Measurements from ENCODE around the gene RASEF.

RASEF gene

DNA sequence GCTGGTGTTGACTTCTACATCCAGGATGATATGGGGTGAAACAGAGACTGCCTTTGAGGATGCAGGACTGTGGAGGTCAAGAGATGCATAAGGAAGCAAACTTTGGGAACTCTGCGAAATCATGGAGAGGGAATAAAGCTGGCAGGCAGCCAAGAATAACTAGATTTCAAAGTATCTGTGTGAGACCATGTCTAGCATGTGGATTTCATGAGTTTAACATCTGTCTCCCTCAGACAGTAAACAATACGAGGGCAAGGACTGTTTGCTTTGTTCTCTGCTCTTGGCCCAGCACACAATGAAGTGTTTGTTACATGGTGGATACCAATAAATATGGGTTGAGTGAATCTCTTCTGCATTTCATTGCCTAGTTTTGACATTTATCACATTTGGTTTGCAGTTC lies 71.3 kb downstream of the RASEF start:
- no peak overlapping the region for H3K27ac Mint-ChIP-seq
- H3K4me3 Mint-ChIP-seq = no peak overlapping the region
- H3K27me3 Mint-ChIP-seq = peaks cover 4% of the 10 kb centered on the region
- no peak for DNase-seq
- no peaks in the 10 kb centered on the region for H3K36me3 Mint-ChIP-seq
- H3K9me3 Mint-ChIP-seq = no peaks in the 10 kb centered on the region
- H3K4me1 Mint-ChIP-seq = peaks cover 14% of the 10 kb centered on the region
- CTCF ChIA-PET = no interaction called here

DNA sequence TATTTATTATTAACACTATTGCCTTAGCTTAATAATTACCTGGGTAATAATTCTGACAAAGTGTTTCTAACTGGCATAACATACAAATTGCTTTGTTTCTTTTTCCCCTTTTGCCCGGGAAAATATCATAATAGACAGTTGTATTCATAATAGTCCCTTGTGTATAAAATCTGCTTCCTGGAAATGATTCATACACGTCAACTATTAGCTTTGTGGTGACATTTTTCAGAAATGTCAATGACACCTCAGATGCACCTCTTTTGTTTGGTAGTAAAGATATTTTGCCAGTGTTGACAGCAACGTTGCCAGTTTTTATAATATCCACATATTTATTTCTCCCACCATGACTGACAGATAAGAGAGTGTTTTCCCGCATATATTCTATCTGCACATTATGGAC lies 73.0 kb downstream of the RASEF start:
- CTCF ChIA-PET = no interaction called here
- Mint-ChIP-seq H3K27me3 (peaks cover 4% of the 10 kb centered on the region), H3K9me3 (no peaks in the 10 kb centered on the region), H3K4me1 (peaks cover 14% of the 10 kb centered on the region), H3K27ac (no peak overlapping the region), H3K36me3 (no peaks in the 10 kb centered on the region), H3K4me3 (no peak overlapping the region)
- DNase-seq = no peak

DNA sequence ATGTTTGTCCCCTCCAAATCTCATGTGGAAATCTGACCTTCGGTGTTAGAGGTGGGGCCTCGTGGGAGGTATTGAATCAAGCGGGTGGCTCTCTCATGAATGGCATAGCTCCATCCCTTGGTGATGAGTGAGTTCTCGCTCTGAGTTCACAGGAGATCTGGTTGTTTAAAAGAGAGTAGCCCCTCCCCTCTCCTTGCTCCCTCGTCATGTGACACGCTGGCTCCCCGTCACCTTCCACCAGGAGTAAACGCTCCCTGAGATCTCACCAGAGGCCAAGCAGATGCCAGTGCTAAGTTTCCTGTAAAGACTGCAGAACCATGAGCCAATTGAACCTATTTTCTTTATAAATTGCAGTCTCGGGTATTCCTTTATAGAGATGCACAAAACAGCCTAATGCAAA lies 74.5 kb downstream of the RASEF start:
- H3K36me3 Mint-ChIP-seq = no peaks in the 10 kb centered on the region
- H3K27ac Mint-ChIP-seq = no peak overlapping the region
- H3K4me1 Mint-ChIP-seq = peaks cover 5% of the 10 kb centered on the region
- H3K9me3 Mint-ChIP-seq = no peaks in the 10 kb centered on the region
- DNase-seq = no peak
- peaks cover 4% of the 10 kb centered on the region for H3K27me3 Mint-ChIP-seq
- H3K4me3 Mint-ChIP-seq = no peak overlapping the region
- CTCF ChIA-PET = no interaction called here

DNA sequence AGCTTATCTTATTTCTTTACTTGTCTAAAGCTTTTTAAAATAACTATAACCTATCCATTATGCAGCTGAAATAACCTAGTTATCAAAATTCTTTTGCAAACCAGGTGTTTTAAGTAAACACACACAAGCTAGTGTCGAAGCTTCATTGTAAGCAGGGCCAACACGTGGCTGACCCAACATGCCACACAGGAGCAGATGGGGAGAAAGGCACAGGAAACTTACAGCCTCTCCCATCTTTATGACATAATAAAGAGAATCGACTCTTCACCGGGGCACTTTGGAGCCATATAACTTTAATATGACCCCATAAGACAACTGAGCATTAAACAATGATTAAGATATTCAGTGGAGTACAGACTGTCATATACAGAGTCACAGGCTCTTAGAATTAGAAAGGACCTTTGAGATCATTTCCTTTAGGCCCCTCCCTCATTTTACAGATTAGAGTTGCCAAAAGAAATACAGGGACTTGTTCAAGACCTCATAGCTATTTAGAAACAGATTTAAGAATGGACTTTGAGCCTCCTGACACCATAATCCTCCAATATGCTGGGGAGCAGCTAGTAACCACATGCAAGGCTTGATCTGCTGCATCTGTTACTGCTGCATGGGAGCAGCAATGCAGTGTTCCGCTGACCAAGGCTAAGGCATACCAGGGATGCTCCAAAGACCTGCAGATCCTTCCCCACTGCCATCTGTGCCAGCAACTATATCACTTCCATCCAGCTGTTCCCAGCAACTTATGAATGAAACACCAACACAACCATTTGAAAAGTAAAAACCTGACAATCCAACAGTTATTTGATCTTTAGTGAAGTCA lies 75.4 kb downstream of the RASEF start:
- no peak overlapping the region for H3K27ac Mint-ChIP-seq
- H3K4me3 Mint-ChIP-seq = no peak overlapping the region
- no peaks in the 10 kb centered on the region for H3K36me3 Mint-ChIP-seq
- DNase-seq = no peak
- H3K27me3 Mint-ChIP-seq = peaks cover 4% of the 10 kb centered on the region
- H3K4me1 Mint-ChIP-seq = peaks cover 3% of the 10 kb centered on the region
- no peaks in the 10 kb centered on the region for H3K9me3 Mint-ChIP-seq
- CTCF ChIA-PET = no interaction called here

DNA sequence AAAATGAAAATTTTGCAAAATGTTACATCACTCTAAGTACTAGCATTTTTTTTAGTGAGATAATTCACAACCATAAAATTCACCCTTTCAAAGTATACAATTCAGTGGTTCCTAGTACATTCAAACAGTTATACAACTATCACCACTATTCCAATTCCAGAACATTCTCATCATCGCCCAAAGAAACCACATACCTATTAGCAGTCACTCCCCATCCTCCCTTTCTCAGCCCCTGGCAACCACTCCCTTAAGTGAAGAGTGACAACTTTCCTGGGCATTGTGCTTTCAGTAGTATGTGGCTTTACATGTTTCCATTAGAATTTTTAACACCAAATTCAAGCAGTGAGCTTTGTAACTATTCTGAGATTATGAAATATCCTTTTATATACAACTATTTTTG lies 81.4 kb downstream of the RASEF start:
- Mint-ChIP-seq H3K36me3 (no peaks in the 10 kb centered on the region), H3K27me3 (no peaks in the 10 kb centered on the region), H3K4me3 (no peak overlapping the region), H3K27ac (no peak overlapping the region), H3K4me1 (no peaks in the 10 kb centered on the region), H3K9me3 (no peaks in the 10 kb centered on the region)
- no peak for DNase-seq
- CTCF ChIA-PET = no interaction called here

DNA sequence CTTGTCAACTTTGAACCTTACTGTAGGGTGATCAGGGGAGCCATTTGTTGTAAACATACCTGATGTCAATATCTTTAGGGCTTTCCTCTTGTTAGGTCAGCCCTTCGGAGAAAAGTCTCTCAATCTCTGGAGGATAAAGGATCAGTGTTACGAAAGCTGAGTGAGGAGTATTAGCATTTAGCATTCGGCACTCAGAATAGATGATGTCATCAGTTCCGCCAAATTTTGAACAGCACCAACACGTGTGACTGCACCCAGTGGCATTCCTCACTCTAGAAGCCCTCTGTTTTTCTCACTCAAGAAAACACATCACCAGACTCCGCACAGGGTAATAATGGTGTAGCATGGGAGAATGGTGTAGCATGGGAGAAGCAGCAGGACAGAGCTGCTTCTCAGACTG lies 87.8 kb downstream of the RASEF start:
- Mint-ChIP-seq H3K27ac (no peak overlapping the region), H3K27me3 (no peaks in the 10 kb centered on the region), H3K36me3 (no peaks in the 10 kb centered on the region), H3K9me3 (no peaks in the 10 kb centered on the region), H3K4me1 (no peaks in the 10 kb centered on the region), H3K4me3 (no peak overlapping the region)
- CTCF ChIA-PET = no interaction called here
- no peak for DNase-seq

DNA sequence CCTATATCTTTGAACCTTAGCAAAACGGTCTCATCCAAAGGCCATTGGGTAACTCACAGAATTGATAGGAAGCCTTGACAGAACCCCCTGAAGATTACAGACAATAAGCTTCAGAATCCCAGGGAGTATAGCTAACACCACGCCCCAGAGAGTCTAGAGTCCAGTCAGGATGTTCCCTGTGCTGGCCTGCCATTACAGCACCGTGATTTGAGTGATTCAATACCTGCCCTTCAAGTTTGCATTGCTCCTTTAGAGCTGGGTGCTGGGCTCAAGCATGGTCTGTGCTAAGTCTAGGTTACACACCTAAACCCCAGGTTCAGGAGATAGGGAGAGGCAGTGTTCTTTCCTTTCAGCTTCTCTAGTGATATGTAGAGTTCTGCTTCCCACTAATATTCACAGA lies 90.5 kb downstream of the RASEF start:
- no peak overlapping the region for H3K4me3 Mint-ChIP-seq
- H3K36me3 Mint-ChIP-seq = no peaks in the 10 kb centered on the region
- H3K9me3 Mint-ChIP-seq = no peaks in the 10 kb centered on the region
- H3K4me1 Mint-ChIP-seq = no peaks in the 10 kb centered on the region
- H3K27me3 Mint-ChIP-seq = peaks cover 2% of the 10 kb centered on the region
- no peak overlapping the region for H3K27ac Mint-ChIP-seq
- no peak for DNase-seq
- CTCF ChIA-PET = no interaction called here

DNA sequence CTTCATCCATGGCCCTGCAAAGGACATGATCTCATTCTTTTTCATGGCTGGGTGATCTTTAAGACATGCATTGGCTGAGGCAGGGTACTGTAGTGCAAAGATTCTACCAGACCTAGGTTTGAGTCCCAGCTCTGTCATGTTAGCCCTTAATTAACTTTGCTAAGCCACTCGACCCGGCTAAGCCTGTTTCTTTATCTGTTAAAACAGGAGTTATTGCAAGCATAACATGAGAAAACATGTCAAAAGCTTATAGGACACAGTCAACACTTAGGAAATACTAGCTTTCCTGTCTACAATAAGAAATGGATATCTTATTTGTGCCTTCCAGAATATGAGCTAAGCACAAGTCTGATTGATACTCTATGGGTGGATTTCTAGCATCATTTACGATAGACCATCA lies 92.6 kb downstream of the RASEF start:
- H3K27ac Mint-ChIP-seq = no peak overlapping the region
- H3K27me3 Mint-ChIP-seq = peaks cover 7% of the 10 kb centered on the region
- H3K4me1 Mint-ChIP-seq = no peaks in the 10 kb centered on the region
- DNase-seq = no peak
- H3K4me3 Mint-ChIP-seq = no peak overlapping the region
- CTCF ChIA-PET = no interaction called here
- no peaks in the 10 kb centered on the region for H3K36me3 Mint-ChIP-seq
- no peaks in the 10 kb centered on the region for H3K9me3 Mint-ChIP-seq

DNA sequence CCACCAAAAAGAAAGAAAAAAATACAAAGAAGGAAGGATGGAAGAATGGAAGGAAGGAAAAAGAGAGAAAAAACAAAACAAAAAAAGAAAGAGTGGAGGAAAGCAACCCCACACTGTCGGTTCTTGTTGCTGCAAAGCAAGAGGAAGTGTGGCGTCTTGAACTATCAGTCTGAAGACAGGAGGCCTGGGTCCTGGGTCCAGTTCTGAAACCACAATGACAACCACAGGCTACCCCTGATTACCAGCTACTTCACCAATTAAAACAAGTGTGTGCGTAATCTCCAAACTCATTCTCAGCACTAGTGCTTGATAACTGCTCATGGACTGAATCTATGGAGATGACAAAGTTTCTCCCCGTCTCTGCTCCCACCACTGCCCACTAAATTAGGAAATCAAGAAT lies 93.7 kb downstream of the RASEF start:
- H3K27me3 Mint-ChIP-seq = peaks cover 7% of the 10 kb centered on the region
- no peak overlapping the region for H3K4me3 Mint-ChIP-seq
- CTCF ChIA-PET = no interaction called here
- no peaks in the 10 kb centered on the region for H3K9me3 Mint-ChIP-seq
- DNase-seq = no peak
- no peaks in the 10 kb centered on the region for H3K4me1 Mint-ChIP-seq
- no peaks in the 10 kb centered on the region for H3K36me3 Mint-ChIP-seq
- no peak overlapping the region for H3K27ac Mint-ChIP-seq

DNA sequence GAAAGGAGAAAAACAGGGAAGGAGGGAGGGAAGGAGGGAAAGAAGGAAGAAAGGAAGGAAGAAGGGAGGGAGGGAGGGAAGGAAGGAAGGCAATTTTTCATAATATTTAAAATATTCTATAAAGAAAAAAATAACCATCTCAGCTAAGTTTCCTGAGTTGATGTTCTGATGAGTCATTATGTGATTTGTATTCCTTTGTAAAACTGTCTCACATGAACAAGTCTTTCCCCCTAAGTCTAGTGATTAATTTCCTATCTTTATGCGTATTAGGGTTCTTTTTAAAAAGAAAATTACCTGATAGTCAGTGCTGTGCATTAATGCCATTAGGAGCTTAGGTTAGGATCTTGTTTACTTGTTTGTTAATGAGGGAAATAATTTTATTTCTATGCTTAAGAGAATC lies 94.1 kb downstream of the RASEF start:
- H3K9me3 Mint-ChIP-seq = no peaks in the 10 kb centered on the region
- H3K27me3 Mint-ChIP-seq = peaks cover 7% of the 10 kb centered on the region
- no peak overlapping the region for H3K27ac Mint-ChIP-seq
- no peak for DNase-seq
- CTCF ChIA-PET = no interaction called here
- H3K36me3 Mint-ChIP-seq = no peaks in the 10 kb centered on the region
- H3K4me3 Mint-ChIP-seq = no peak overlapping the region
- H3K4me1 Mint-ChIP-seq = no peaks in the 10 kb centered on the region

DNA sequence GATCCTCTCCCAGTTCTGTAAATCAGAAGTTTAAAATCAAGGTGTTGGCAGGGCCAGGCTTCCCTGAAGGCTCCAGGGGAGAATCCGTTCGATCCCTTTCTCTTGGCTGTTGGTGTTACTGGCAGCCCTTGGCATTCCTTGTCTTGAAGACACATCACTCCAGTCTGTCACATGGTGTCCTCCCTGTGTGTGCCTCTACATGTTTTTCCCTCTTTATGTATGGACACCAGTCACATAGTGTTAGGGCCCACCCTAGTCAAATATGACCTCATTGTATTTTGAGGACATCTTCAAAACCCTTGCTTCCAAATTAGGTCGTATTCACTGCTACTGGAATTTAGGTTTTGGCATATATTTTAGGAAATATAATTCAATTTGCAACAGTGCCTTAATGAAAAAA lies 94.6 kb downstream of the RASEF start:
- Mint-ChIP-seq H3K4me3 (no peak overlapping the region), H3K27me3 (peaks cover 7% of the 10 kb centered on the region), H3K36me3 (no peaks in the 10 kb centered on the region), H3K4me1 (no peaks in the 10 kb centered on the region), H3K9me3 (no peaks in the 10 kb centered on the region), H3K27ac (no peak overlapping the region)
- CTCF ChIA-PET = no interaction called here
- DNase-seq = no peak

DNA sequence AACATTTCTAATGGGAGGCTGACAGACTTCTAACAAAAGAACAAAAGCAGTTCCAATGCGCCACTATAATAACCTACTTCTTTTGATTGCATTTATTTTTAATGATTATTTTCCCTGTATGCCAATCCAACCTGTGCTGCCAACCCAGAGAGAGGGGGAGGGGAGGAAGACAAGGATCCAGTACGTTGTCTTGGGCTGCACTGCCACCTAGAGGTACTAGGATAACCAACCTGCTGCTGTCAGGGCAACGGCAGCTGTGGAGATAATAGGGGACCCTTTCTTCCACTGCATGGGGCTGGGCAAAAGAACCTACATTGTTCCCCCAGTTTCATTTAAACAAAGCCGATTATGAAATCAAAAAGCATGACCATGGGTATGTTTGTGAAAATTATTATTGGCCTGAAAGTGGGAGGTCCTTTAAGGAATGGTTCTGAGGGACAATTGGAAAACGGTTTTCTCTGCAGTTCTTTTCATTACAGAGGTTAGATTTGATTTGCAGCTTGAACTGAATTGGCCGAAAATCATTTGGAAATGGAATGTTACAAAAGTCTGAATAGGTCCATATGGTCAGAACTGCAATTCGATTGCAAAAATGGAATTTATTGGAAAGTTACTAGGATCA lies 101.3 kb downstream of the RASEF start:
- no peaks in the 10 kb centered on the region for H3K9me3 Mint-ChIP-seq
- peak; percentile 64 for DNase-seq
- H3K4me3 Mint-ChIP-seq = no peak overlapping the region
- H3K27ac Mint-ChIP-seq = no peak overlapping the region
- CTCF ChIA-PET = interaction anchor here (0.8 kb wide), 1 partner anchor 551 kb away, joined by 3 read pairs; no protein-coding TSS in a partner anchor
- H3K4me1 Mint-ChIP-seq = no peaks in the 10 kb centered on the region
- no peaks in the 10 kb centered on the region for H3K36me3 Mint-ChIP-seq
- peaks cover 4% of the 10 kb centered on the region for H3K27me3 Mint-ChIP-seq

DNA sequence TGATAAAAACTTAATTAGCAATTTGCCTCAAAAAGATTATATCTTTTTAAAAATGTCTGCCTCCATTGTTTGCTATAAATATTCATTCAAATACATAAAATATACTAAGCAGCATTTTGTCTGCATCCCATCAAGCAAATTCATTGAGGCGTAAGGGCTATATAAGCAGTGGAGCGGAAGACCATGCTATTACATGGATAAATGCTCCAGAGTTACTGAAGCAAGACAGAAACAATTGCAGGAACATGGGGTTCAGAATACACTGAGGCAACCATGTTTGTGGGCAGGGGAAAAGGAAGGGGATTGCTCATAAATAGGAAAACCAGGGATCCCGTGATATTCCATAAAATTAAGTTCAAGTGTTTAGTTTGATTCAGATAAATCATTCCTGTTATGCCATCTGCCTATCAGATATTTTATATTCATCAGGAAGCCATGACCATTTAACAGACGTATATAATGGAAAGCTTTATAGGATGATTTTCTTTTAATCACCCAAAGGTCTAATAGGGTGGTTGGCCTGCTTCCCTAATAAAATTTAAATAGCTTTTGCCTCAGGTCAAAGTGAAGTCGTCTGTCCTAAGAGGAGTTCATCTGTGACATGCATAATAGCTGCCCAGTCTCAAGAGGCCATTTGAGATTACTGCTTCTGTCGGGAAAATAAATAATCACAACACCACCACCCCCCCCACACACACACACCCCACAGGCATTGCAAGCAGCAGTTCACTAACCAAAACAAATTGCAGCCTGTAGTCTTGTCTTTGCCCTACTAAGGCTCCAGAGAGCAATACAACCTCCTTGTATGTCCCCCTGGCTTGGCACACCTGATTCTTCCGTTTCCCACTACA lies 105.2 kb downstream of the RASEF start:
- Mint-ChIP-seq H3K27me3 (no peaks in the 10 kb centered on the region), H3K4me3 (no peak overlapping the region), H3K4me1 (no peaks in the 10 kb centered on the region), H3K9me3 (no peaks in the 10 kb centered on the region), H3K36me3 (no peaks in the 10 kb centered on the region), H3K27ac (no peak overlapping the region)
- DNase-seq = no peak
- CTCF ChIA-PET = no interaction called here

DNA sequence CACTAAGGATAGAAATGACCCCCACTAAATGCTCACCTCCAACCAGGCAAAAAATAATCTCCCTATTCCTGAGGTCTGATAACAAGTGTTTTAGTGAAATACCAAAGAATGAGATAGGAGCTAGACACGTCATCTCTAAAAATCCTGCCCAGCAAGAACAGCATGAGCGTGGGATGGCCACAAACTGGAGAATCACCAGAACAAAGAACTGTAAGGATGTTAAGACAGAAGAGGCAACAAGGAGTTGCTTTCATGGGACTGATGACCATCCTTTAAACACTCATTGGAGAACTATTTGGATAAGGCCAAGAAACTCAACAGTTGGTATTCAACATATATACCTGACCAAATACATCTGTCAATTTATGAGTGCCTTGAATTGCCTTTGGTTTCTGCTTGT lies 113.7 kb downstream of the RASEF start:
- Mint-ChIP-seq H3K4me3 (no peak overlapping the region), H3K27me3 (no peaks in the 10 kb centered on the region), H3K27ac (no peak overlapping the region), H3K9me3 (no peaks in the 10 kb centered on the region), H3K36me3 (no peaks in the 10 kb centered on the region), H3K4me1 (no peaks in the 10 kb centered on the region)
- no peak for DNase-seq
- CTCF ChIA-PET = no interaction called here

DNA sequence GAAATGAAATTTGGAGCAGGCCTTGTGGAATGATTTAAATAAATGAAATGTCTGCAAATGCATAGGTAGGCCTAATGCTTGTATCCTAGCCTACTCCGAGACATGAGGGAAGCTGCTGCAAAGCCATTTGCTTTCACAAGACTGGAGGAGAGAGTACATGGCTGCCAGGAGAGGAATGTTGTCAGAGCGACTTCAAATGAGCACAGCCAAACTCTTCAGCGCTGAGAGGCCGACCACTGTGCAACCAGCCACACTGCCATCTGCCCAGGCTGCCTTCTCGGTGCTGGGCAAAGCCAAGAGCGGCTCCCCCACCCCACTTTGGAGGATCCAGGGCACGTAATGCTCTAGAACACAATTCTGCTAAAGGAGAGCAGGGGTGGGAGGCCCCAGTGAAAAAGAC lies 122.6 kb downstream of the RASEF start:
- no peaks in the 10 kb centered on the region for H3K36me3 Mint-ChIP-seq
- no peak for DNase-seq
- no peak overlapping the region for H3K4me3 Mint-ChIP-seq
- H3K4me1 Mint-ChIP-seq = no peaks in the 10 kb centered on the region
- no peaks in the 10 kb centered on the region for H3K27me3 Mint-ChIP-seq
- CTCF ChIA-PET = no interaction called here
- no peak overlapping the region for H3K27ac Mint-ChIP-seq
- H3K9me3 Mint-ChIP-seq = no peaks in the 10 kb centered on the region
